Activated CD4-positive, alpha-beta T cell treated with anti-CD3 and anti-CD28 coated beads, Interleukin-2, amount 50 U/mL, for 48 hours (primary cell): ENCODE measurements around the gene DTNBP1.

Experiments
- DNase-seq, 2 experiments: peaks; one replicate each; pipeline ENCODE4 v3.0.0-alpha.2; 2020

The DTNBP1 gene

DNA sequence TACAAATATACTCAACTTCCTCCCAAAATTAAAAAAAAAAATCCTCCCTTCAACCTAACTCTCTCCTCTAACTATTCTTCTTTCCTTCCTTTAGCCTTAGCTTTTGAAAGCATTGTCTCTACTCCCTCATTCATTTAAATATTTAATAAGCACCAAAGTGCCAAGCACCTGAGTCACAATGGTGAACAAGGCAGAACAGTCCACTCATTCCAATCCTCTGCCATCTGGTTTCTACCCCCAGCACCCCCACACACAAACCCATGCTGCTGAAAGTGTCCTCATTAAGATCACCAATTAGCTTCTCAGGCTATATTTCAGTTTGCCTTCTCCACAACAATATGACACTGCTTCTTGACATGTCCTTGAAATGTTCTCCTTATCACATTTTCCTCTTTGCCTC is 76.3 kb downstream of the DTNBP1 start:
- no peak for DNase-seq

DNA sequence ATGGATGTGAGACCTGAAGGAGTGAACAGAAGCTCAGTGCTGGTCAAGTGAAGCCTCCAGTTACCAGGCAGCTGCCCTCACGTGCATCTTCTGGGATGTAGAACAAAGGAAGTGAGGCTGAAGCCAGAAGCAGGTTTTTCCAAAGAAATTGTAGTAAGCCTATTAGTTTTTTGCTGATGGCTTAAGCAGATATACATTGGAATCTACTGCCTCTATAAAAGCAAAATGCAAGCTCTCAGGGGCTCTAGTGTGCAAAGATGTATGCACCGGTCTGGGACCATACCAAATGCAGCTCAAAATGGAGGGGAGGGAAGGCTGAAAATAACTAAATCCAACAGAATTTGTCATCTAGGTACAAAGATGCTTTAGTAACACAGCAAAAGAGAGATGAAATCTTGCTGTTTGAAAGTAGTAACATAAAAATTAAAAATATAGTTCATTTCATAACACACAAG is 77.0 kb downstream of the DTNBP1 start:
- DNase-seq = no peak

DNA sequence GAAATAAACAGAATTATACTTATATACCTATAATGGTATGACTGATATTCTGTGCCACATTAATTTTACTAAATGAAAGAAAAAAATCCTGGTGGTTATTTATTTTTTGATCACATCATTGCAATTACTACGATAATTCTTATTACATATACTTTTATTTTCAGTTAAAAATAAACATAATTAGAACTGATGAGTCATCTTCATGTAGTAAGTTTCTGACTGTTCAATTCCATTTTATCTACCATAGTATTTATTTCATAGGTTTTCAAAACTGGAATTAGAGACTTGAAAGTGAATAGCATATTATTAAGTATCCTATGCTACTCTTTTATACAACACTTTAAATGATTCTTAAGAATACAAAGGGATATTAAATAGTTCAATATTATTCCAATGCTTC is 80.3 kb downstream of the DTNBP1 start:
- DNase-seq = no peak

DNA sequence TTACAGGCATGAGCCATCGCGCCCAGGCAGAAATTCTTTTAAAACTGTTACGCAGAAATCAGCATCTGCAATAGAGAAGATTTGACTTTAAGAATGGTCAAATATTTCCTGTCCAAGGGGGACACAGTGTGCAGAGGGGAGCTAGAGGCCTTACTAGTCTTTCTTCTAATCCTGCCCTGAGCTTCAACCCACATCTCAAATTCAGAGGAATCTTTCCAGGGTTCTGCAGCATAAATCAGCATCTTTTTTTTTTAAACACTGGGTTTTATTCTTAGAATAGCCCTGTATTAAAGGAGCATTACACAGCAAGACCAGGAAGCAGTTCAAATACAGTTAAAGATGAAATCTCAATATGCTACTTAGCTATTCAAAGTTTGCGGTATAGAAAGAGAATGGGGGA is 81.1 kb downstream of the DTNBP1 start:
- no peak for DNase-seq

DNA sequence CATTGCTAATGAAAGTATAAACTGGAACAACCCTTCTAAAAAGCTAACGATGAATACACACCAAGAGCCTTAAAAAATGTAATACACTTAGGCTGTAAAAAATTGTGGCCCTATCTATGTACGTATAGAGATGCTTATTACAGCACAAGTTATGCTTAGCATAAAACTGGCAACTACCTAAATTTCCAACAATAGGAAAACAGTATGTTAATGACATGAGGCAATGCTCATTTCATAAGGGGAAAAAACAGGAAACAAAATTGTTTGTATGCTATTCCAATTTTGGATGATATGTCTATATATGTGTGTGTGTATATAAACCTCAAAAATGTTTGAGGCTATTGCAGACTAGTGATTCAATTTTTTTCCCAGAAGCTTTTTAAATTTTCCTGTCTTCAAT is 82.5 kb downstream of the DTNBP1 start:
- DNase-seq = no peak

DNA sequence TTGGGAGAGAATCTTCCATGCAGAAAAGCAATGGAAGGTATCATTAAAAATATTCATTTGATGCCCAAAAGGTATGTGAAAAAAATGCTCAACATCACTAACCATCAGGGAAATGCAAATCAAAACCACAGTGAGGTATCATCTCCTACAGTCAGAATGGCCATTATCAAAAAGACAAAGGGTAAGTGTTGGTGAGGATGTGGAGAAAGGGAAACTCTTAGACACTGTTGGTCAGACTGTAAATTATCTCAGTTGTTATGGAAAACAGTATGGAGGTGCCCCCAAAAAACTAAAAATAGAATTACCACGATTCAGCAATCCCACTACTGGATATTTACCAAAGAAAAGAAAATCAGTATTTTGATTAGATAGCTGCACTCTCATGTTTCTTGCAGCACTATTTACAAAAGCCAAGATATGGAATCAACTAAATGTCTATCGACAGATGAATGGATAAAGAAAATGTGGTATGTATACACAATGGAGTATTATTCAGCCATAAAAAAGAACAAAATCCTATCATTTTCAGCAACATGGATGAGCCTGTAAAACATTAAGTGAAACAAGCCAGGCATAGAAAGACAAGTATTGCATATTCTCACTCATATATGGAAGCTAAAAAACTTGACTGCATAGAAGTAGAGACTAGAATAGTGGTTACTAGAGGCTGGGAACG is 84.0 kb downstream of the DTNBP1 start:
- no peak for DNase-seq

DNA sequence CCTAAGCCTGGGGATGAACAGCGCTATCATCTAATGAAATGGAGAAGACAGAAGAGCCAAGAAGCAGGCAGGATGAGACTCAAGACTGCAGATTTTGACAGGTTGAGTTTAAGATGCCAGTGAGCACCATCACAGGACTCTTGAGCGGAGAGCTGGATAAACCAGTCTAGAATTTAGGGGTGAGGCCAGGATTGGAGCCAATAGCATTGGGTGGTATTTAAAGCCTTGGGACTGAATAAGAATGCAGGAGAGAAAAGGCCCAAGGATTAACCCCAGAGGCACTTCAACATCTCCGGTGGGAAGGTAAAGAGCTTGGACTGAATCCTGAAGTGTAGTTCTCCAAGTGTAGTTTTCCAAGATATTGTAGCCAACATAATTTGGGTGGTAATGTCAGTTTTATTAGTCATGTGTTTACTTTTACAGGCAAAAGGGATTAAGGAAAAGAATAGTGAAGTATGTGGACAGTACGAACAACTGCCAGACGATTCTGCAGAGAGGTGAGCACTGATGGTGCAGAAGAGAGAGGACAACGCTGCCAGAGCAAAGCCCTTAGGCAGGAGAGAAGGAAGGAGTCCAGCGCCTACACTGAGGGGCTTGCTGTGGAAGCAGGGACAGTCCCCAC is 85.2 kb downstream of the DTNBP1 start:
- no peak for DNase-seq

DNA sequence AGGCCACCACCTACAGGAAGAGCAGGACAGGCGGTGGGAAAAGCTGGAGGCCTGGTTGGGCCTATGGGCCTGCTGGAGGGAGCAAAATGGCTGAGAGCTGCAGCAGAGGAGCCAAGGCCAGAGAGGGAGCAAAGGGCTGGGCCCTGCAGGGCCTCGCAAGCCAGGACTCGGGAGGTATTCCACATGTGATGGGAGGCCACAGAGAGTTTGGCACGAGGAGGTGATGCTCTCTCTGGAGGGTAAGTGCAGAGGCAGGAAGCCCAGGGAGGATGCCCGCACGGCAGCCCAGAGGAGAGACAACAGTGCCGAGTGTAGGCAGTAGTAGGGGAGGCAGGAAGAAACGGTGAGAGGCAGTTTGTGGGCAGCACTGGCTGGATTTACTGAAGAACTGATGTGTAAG is 85.7 kb downstream of the DTNBP1 start:
- no peak for DNase-seq

DNA sequence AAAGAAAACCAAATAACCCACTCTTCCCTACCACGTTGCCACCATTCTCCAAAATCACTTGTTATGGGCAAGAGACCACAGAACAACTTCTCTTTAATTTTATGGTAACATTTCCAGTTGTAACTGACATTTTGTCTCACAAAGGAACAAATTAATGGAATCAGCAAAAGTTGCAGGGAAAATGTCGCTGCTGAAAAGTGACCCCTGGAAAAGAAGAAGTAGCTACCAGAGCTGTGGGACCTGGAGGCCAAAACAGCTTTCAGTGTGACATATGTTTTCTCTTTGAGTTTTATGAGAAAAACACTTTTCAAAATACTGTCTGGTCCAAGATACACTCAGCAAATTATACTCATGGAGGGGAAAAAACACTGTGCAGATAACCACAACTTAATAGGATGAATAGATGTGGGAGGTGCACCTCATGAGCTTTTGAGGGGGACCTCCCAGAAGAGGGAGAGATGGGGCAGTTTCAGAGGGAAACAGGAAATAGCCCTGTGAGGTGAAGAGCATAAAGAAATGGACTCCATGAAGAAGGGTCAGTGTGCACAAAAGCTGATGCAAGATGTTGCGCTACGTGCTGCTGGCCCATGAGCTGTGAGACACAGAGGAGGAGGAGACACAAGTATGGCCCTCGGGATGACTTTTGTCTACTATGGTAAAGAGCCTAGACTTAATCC is 87.3 kb downstream of the DTNBP1 start:
- DNase-seq = no peak

DNA sequence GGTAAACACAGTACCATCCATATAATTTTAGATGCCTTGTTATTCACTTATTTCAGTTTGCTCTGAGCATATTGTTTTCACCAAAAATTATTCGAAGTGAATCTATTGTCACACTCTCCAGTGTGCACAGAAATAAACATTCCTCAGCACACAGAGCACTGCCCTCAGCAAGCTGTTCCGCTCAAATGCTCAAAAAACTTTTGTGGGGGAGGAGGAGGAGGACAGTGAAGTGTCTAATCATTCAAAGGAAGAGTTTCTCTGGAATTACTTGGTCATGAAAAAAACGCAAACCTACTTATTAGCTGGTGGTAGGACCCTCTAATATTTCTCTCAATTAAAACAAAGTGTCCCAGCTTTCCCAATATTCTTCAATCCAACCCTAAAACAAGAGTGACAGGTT is 88.3 kb downstream of the DTNBP1 start:
- no peak for DNase-seq

DNA sequence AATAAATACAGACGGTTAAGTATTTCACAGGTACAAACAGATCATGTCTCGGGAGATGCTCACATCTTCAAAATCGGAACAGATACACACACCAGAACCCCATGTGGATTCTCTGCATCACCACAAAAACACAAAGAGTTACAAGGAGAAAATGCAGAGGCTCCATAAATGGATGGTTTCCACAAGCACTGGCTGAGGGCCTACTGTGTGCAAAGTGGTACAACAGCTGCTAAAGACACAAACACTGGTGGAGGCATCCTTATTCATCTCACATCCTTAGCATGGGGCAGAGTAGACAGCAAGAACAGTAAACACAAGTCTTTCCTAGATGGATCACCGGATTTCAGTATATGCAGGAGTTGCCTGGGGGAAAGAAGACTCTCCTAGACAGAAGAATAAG is 88.8 kb downstream of the DTNBP1 start:
- no peak for DNase-seq

DNA sequence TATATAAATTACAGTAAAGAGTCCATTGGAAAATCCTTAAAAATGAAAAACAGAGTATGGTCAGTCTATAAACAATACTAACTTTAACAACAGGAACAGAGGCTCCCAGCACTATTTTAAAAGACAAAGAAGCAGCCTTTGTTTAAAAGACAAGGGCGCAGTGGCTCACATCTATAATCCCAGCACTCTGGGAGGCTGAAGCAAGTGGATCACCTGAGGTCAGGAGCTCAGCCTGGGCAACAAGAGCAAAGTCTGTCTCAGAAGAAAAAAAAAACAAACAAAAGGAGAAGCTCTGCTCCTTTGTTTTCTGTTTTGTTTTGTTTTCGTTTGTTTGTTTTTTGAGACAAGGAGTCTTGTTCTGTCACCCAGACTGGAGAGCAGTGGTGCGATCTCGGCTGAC is 89.4 kb downstream of the DTNBP1 start:
- DNase-seq = no peak

DNA sequence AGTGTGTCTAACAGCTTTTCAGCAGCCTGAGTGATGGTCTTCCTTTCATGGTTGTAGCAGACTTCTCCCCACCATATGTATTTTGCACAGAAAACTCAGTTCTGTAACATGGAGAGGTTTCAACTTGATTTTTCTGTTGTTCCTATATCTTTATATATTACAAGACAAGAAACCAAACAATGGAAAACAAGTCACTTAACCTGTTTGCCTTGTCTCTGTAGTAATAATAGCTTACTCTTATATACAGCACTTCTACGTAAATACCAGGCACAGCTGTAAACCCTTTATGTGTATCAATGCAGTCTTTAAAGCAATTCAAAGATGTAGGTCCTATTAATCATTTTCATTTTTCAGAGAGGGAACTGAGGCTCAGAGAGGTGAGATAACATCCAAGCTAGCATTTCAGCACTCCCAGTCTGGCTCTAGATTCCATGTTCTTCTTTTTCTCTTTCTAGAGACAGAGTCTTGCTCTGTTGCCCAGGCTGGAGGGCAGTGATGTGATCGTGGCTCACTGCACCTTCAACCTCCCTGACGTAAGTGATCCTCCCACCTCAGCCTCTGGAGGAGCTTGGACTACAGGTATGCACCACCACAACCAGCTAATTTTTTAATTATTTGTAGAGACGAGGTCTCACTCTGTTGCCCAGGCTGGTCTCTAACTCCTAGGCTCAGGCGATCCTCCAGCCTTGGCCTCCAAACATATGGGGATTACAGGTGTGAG is 90.4 kb downstream of the DTNBP1 start:
- no peak for DNase-seq

DNA sequence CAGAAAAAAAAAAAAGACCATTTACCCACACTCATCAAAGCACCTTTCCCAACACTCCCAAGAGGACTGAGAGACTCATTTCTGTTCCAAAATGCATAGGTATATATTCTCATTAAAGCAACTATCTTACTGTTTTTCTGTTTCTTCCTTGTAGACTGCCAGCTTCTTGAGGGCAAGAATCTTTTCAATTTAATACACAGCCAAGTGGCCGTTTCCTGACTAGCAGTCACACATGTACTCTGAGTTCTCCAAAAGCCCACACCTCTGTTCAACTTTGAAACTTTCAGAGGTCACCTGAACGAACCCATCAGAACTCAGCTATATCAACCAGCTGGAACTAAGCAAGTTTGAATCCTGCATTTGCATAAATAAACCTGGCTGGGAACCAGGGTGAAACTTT is 92.7 kb downstream of the DTNBP1 start:
- DNase-seq = no peak

DNA sequence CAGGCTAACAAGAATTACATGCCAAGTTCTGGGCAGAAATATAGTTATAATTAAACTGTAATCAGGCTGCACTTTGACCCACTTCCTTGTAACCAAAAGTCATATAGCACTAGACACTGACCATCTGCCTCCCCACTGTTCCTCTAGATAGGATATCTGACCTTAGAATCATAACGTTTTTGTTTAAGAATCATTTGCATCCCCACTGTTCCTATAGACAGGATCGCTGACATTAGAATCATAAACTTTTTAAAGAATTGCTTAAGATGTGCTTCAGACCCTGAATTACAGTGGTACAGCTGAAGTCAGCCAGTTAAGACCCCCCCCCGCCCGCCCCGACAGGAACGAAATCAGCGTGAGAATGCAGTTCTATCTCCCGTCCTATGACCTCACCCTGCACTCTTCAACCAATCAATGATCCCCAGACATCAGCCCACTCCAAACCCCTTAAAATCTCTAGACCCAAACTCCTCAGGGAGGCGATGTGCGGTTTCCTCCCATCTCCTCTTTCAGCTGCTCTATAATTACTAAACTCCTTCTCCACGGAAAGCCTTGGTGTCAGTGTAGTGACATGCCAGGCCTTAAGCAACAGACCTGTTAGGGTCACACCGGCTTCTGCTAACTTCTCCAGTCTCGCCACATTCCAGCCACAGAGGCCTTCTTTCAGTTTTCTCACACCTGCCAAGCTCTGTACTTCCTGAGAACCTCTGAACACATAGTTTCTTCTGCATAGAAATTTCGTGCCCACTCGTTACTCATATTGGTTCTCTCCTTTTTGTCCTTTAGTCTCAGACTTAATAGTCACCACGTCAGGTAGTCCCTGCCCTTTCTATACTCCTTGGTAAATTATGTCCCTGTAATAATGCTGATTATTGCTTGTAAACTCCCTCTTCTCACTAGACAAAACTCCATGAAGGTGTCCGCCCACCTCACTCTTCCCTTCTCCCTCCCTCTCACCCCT is 93.5 kb downstream of the DTNBP1 start:
- DNase-seq = no peak

DNA sequence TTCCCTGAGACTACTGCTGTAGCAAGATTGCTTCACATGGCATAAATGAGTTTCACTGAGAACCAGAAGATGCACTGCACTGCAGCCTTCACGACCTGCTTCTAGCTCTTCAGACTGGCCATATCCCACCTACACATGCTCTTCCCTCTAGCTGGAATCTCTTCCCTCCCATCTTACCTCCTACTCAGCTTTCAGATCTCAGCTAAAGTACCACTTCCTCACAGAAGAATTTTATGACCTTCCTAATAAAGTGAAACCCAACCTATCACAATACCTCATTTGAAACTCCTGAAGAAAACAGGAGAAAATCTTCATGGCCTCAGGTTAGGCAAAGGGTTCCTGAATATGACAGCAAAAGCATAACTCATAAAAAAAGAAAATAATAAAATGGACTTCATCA is 99.9 kb downstream of the DTNBP1 start:
- no peak for DNase-seq

DNA sequence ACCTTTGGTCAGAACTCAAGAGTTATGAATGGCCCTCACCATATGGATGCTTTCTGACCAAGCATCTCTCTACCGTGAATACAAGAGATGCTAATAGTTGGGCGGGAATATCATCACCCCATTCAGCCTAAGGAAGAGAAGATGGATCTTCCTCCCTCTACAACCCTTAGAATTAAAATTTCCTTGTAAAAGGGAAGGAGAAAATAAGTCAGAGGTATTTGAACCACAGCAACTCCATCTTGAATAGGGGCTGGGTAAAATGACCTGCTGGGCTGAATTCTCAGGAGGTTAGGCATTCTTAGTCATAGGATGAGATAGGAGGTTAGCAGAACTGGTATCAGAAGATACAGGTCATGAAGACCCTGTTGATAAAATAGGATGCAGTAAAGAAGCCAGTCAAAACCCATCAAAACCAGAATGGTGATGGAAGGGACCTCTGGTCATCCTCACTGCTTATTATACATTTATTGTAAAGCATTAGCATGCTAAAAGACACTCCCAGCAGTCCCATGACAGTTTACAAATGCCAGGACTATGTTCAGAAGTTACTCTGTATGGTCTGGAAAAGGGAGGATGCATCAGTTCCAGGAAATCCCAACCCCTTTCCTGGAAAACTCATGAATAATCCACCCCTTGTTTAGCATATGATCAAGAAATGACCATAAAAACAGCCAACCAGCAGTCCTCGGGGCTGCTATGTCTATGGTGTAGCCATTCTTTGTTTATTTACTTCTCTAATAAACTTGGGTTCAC is 101.2 kb downstream of the DTNBP1 start:
- DNase-seq = no peak

DNA sequence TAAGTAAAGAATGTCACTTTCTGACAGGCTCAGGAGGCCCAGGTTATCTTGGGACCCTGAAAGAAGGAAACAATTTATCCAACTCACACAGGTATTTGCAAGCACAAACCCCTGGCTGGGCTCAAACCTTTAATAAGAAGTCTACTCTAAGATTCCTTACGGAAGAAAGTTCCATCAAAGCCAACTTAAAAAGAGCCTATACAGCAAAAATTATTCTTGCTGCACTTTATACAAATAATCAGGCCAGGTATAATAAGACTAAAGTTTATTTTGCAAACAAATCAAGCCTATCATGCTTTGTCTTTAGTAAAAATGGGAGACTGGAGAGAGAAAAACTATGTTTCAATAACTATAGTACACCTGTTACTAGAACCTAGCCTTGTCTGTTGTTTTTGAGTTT is 102.1 kb downstream of the DTNBP1 start:
- no peak for DNase-seq

DNA sequence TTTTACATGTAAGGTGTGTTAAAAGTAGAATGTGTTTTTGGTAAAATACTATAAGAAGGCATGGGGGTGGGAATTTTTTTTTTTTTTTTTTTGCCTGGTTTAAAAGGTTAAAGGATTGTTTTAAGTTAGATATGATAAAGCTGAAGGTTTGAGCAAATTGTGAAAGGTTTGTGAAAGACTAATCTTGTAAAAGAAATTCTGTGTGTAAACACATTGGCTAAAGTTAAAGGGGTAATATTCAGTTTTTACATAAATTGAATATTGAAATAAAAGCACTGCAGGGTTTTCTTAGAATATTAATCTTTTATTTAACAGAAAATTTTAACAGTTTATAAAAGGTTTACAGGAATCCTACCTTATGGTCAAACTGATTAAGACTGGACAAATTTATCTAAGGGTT is 105.7 kb downstream of the DTNBP1 start:
- no peak for DNase-seq

DNA sequence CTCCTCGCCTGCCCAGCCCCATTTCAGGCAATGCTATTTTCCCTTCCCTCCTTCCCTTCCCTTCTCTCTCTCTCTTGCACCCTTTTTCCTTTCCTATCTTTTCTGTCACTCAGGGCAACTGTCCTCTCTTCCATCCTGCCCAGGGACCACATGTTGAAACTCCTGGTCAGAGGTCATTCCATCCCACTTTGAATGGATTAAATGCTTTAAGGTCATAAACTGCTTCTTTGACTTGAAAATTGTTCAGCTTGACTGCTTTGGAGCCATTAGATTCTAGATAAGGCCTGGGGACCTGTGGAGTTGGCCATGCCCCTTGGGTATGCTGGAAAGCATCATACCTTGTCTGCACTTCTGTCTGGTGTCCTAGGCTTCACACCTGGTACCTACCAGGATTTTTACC is 106.1 kb downstream of the DTNBP1 start:
- DNase-seq = no peak

DNA sequence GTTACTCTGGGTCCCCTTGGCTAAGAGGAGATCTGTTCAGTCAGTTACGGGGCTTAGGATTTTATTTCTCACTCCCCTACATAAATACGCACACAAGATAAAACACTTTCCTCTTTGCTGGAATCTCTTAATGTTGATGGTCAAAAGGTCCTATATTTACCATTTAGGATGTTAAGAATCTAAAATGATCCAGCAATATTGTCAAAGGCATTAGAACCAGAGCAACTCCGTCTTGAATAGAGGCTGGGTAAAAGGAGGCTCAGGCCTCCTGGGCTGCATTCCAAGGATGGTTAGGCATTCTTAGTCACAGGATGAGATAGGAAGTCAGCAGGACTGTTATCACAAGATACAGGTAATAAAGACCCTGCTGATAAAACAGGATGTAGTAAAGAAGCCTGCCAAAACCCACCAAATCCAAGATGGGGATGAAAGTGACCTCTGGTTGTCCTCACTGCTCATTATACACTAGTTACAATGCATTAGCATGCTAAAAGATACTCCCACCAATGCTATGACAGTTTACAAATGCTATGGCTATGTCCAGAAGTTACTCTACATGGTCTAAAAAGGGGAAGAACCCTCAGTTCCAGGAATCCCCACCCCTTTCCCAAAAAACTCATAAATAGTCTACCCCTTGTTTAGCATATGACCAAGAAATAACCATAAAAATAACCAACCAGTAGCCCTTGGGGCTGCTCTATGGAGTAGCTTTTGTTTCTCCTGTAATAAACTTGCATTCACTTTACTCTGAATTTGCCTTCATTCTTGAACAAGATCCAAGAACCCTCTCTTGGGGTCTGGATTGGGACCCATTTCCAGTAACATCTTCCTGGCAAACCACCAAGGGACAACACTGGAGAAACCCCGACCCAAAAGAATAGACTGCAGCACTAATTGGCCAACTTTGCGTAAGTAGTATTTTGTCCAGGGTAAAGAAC is 107.5 kb downstream of the DTNBP1 start:
- no peak for DNase-seq
